ENCODE results near the gene TRIM72.

DNA sequence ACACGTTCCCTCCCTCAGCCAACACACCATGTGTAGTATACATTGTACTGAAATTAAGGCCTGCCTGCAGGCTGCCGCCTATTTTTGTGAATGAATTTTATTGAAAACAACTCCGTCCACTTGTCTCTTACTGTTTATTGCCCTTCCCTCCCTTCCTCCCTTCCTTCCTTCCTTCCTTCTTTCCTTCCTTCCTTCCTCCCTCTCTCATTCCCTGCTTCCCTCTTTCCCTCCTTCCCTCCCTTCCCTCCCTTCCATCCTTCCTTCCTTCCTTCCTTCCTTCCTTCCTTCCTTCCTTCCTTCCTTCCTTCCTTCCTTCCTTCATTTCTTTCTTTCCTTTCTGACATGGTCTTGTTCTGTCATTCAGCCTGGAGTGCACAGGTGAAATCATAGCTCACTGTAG lies 48.2 kb downstream of the TRIM72 start:
- TF ChIP-seq, protein P1, sequence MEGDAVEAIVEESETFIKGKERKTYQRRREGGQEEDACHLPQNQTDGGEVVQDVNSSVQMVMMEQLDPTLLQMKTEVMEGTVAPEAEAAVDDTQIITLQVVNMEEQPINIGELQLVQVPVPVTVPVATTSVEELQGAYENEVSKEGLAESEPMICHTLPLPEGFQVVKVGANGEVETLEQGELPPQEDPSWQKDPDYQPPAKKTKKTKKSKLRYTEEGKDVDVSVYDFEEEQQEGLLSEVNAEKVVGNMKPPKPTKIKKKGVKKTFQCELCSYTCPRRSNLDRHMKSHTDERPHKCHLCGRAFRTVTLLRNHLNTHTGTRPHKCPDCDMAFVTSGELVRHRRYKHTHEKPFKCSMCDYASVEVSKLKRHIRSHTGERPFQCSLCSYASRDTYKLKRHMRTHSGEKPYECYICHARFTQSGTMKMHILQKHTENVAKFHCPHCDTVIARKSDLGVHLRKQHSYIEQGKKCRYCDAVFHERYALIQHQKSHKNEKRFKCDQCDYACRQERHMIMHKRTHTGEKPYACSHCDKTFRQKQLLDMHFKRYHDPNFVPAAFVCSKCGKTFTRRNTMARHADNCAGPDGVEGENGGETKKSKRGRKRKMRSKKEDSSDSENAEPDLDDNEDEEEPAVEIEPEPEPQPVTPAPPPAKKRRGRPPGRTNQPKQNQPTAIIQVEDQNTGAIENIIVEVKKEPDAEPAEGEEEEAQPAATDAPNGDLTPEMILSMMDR (IDR thresholded peaks at IDR 0.05; ENCODE audit: insufficient read depth, low read length, poor library complexity, severe bottlenecking) = no peak
- no peak for TF ChIP-seq EZH2phosphoT487 (conservative IDR thresholded peaks at IDR 0.05; ENCODE audit: low read length)

Data from SU-DHL-6 (cell line).